PC-3 (cell line): ENCODE results near the gene AGPAT3. TPM values are rescaled to one million over a fixed set of nuclear protein-coding genes. Genes with fewer than 3 reads are reported as not detected.

ENCODE experiments used
- ATAC-seq: fragments of 200-7000 bp; cut with Tn5 transposase; 2 replicates; pipeline ENCODE4 v1.9.1; 2020; ENCODE audit warnings: mild to moderate bottlenecking, moderate library complexity
- BruUV-seq: library from RNA; stranded (reverse); fragments of 400-500 nt; replicated peaks from 2 replicates; lab custom pipeline; 2021; lab: Mats Ljungman, UMichigan
- CTCF ChIA-PET: fragments of 300-600 bp; sonication (Branson Sonifier 250); formaldehyde crosslinking; loops from one replicate; lab custom pipeline; 2022; ENCODE audit warnings: antibody characterized with exemption; lab: Charles Lee
- POLR2A ChIA-PET: fragments of 300-600 bp; sonication (Branson Sonifier 250); formaldehyde crosslinking; loops from one replicate; lab custom pipeline; 2022; ENCODE audit warnings: antibody characterized with exemption; ENCODE audit not compliant: unreplicated experiment; lab: Charles Lee
- DNase-seq: peaks from one replicate; pipeline ENCODE4 v3.0.0-alpha.2; 2015
- H2AFZ ChIP-seq: fragments of 300-600 bp; sonication (generic); 2 replicates; pipeline ENCODE4 v1.6.0; 2016; ENCODE audit warnings: antibody characterized with exemption, low read length
- H3F3A ChIP-seq: fragments of 300-600 bp; sonication (generic); one replicate; pipeline ENCODE4 v1.6.0; 2017; ENCODE audit warnings: antibody characterized with exemption, low read length, control low read depth, mild to moderate bottlenecking; ENCODE audit not compliant: unreplicated experiment
- H3K27ac ChIP-seq: fragments of 300-600 bp; sonication (generic); 2 replicates; pipeline ENCODE4 v1.5.1; 2016; ENCODE audit warnings: mild to moderate bottlenecking, low read length
- H3K27me3 ChIP-seq: fragments of 300-600 bp; sonication (generic); 2 replicates; pipeline ENCODE4 v1.6.1; 2016; ENCODE audit warnings: low read length, mixed read lengths
- H3K36me3 ChIP-seq: fragments of 300-600 bp; sonication (generic); 2 replicates; pipeline ENCODE4 v1.6.1; 2016; ENCODE audit warnings: low read depth, mixed run types, low read length, mixed read lengths
- H3K4me1 ChIP-seq: fragments of 300-600 bp; sonication (generic); 2 replicates; pipeline ENCODE4 v1.5.1; 2016; ENCODE audit warnings: low read length; ENCODE audit not compliant: insufficient read depth
- H3K4me2 ChIP-seq: fragments of 300-600 bp; sonication (generic); 2 replicates; pipeline ENCODE4 v1.6.0; 2016; ENCODE audit warnings: low read length
- H3K4me3 ChIP-seq: fragments of 300-600 bp; sonication (generic); 2 replicates; pipeline ENCODE4 v1.5.1; 2016; ENCODE audit warnings: mild to moderate bottlenecking, low read length, mixed read lengths
- H3K79me2 ChIP-seq: fragments of 300-600 bp; sonication (generic); 2 replicates; pipeline ENCODE4 v1.6.1; 2017; ENCODE audit warnings: low read length, mixed read lengths
- H3K9ac ChIP-seq: fragments of 300-600 bp; sonication (generic); 2 replicates; pipeline ENCODE4 v1.6.0; 2016; ENCODE audit warnings: mild to moderate bottlenecking, low read length
- H3K9me2 ChIP-seq: fragments of 300-600 bp; sonication (generic); replicated peaks from 2 replicates; pipeline ENCODE4 v1.6.1; 2016; ENCODE audit warnings: mixed run types, low read length, mixed read lengths
- H3K9me3 ChIP-seq: fragments of 300-600 bp; sonication (generic); 2 replicates; pipeline ENCODE4 v1.6.1; 2016; ENCODE audit warnings: low read length, mixed read lengths
- H4K20me1 ChIP-seq: fragments of 300-600 bp; sonication (generic); 2 replicates; pipeline ENCODE4 v1.6.1; 2016; ENCODE audit warnings: low read length, mixed read lengths
- CTCF ChIP-seq: fragments of 300-600 bp; sonication (generic); conservative IDR thresholded peaks from 2 replicates; pipeline ENCODE4 v1.5.1; 2017; ENCODE audit warnings: antibody characterized with exemption, low read depth, mild to moderate bottlenecking, low read length
- EZH2 ChIP-seq: fragments of 300-600 bp; sonication (generic); IDR thresholded peaks from one replicate; pipeline ENCODE4 v1.6.1; 2017; ENCODE audit warnings: antibody characterized with exemption, mild to moderate bottlenecking, low read length; ENCODE audit not compliant: unreplicated experiment
- EZH2phosphoT487 ChIP-seq: fragments of 300-600 bp; sonication (generic); IDR thresholded peaks from 2 replicates; pipeline ENCODE4 v1.6.1; 2018; ENCODE audit warnings: mild to moderate bottlenecking, antibody characterized with exemption, low read length, borderline replicate concordance
- intact Hi-C: fragments of 100-400 bp; cut with micrococcal nuclease; formaldehyde crosslinking; loops from 2 replicates; pipeline ENCODE4 v1.9.0; 2023
- total RNA-seq: library from RNA; depleted of rRNA; stranded (reverse); fragments of >200 nt; gene quantifications from 2 replicates; pipeline ENCODE4 v1.2.3, GENCODE V29; 2014

The AGPAT3 gene
- total RNA-seq, 1 experiment from 2014 or later: 76.1 TPM

GRCh38 chr21:43944078-43944633 is 79.1 kb downstream of the AGPAT3 start:
- H2AFZ ChIP-seq: no peak overlapping the region
- H3K9ac ChIP-seq: no peak overlapping the region
- BruUV-seq: no TSS peak
- POLR2A ChIA-PET: no interaction called here
- H3K9me3 ChIP-seq: 0 out of 2 replicates have a peak, but pooled peaks cover 5% of the 10 kb centered on the region
- H3K4me1 ChIP-seq: no peaks in the 10 kb centered on the region
- no peak overlapping the region for H3K4me3 ChIP-seq
- CTCF ChIA-PET: no interaction called here
- peaks cover 12% of the 10 kb centered on the region for H3K36me3 ChIP-seq
- no peaks in the 10 kb centered on the region for H3K27me3 ChIP-seq
- intact Hi-C loops: no loop called here
- no peaks in the 10 kb centered on the region for H3K9me2 ChIP-seq
- H4K20me1 ChIP-seq: no peaks in the 10 kb centered on the region
- DNase-seq (no peak), ATAC-seq (no peak)
- H3K4me2 ChIP-seq: no peak overlapping the region
- no peak for TF ChIP-seq EZH2phosphoT487
- no peak for TF ChIP-seq EZH2
- TF ChIP-seq CTCF: no peak
- no peaks in the 10 kb centered on the region for H3F3A ChIP-seq
- no peak overlapping the region for H3K27ac ChIP-seq
- H3K79me2 ChIP-seq: 0 out of 2 replicates have a peak, but pooled peaks cover 6% of the 10 kb centered on the region

GRCh38 chr21:43944757-43945156 is 79.7 kb downstream of the AGPAT3 start:
- ChIA-PET POLR2A (no interaction called here), CTCF (no interaction called here)
- Histone ChIP-seq H3F3A (no peaks in the 10 kb centered on the region), H3K27ac (no peak overlapping the region), H4K20me1 (no peaks in the 10 kb centered on the region), H3K4me3 (no peak overlapping the region), H3K9me3 (0 out of 2 replicates have a peak, but pooled peaks cover 8% of the 10 kb centered on the region), H3K27me3 (no peaks in the 10 kb centered on the region), H3K79me2 (0 out of 2 replicates have a peak, but pooled peaks cover 6% of the 10 kb centered on the region), H3K4me1 (no peaks in the 10 kb centered on the region), H2AFZ (no peak overlapping the region), H3K36me3 (peaks cover 15% of the 10 kb centered on the region), H3K9me2 (no peaks in the 10 kb centered on the region), H3K4me2 (no peak overlapping the region), H3K9ac (no peak overlapping the region)
- DNase-seq: no peak
- intact Hi-C loops: no loop called here
- no TSS peak for BruUV-seq
- no peak for TF ChIP-seq CTCF
- no peak for TF ChIP-seq EZH2
- no peak for TF ChIP-seq EZH2phosphoT487
- no peak for ATAC-seq

GRCh38 chr21:43948740-43949498 is 83.9 kb downstream of the AGPAT3 start:
- Histone ChIP-seq H3F3A (no peaks in the 10 kb centered on the region), H3K9ac (no peak overlapping the region), H3K4me2 (no peak overlapping the region), H3K4me3 (no peak overlapping the region), H3K36me3 (peaks cover 15% of the 10 kb centered on the region), H3K4me1 (no peaks in the 10 kb centered on the region), H3K27ac (no peak overlapping the region), H3K27me3 (no peaks in the 10 kb centered on the region), H2AFZ (no peak overlapping the region), H3K9me2 (no peaks in the 10 kb centered on the region), H4K20me1 (no peaks in the 10 kb centered on the region), H3K9me3 (0 out of 2 replicates have a peak, but pooled peaks cover 8% of the 10 kb centered on the region), H3K79me2 (0 out of 2 replicates have a peak, but pooled peaks cover 6% of the 10 kb centered on the region)
- no TSS peak for BruUV-seq
- TF ChIP-seq EZH2 (no peak), CTCF (no peak), EZH2phosphoT487 (no peak)
- no peak for ATAC-seq
- CTCF ChIA-PET: no interaction called here
- POLR2A ChIA-PET: interaction anchor here (0.6 kb wide), 1 partner anchor 119 kb away, joined by 3 read pairs; no protein-coding TSS in a partner anchor
- intact Hi-C loops: no loop called here
- no peak for DNase-seq
